Fibroblast of pulmonary artery (primary cell): Measurements from ENCODE around the gene GALNTL6.

Source experiments
- DNase-seq: peaks from one replicate; pipeline ENCODE4 v3.0.0-alpha.2; 2010; ENCODE audit warnings: low read depth
- H3K4me3 ChIP-seq: replicated peaks from 2 replicates; pipeline ENCODE4 v1.5.1; 2011; ENCODE audit warnings: low read depth, mild to moderate bottlenecking, control low read depth, low read length, moderate library complexity
- CTCF ChIP-seq: IDR thresholded peaks from 2 replicates; pipeline ENCODE4 v1.5.1; 2011; ENCODE audit warnings: mild to moderate bottlenecking, control low read depth, low read length, inconsistent platforms; ENCODE audit errors: missing control alignments

Gene GALNTL6

GRCh38 chr4:171940656-171941055 is 127.5 kb downstream of the GALNTL6 start:
- no peak for TF ChIP-seq CTCF
- no peak for DNase-seq

GRCh38 chr4:171947400-171947799 is 134.2 kb downstream of the GALNTL6 start:
- no peak for DNase-seq
- no peak overlapping the region for H3K4me3 ChIP-seq
- no peak for TF ChIP-seq CTCF

More at GRCh38 chr4:171940656-171941055, 127.5 kb downstream of the GALNTL6 start:
- H3K4me3 ChIP-seq, result no peak overlapping the region

GRCh38 chr4:171948038-171948437 is 134.8 kb downstream of the GALNTL6 start:
- H3K4me3 ChIP-seq, result no peak overlapping the region
- no peak for DNase-seq
- no peak for TF ChIP-seq CTCF

GRCh38 chr4:171954650-171955049 is 141.4 kb downstream of the GALNTL6 start:
- no peak overlapping the region for H3K4me3 ChIP-seq
- TF ChIP-seq CTCF, result no peak
- DNase-seq, result no peak

GRCh38 chr4:171956678-171957077 is 143.5 kb downstream of the GALNTL6 start:
- DNase-seq, result no peak
- TF ChIP-seq CTCF, result no peak
- H3K4me3 ChIP-seq, result no peak overlapping the region

- DNase-seq, result no peak
- H3K4me3 ChIP-seq, result no peak overlapping the region
- TF ChIP-seq CTCF, result no peak
These were observed 148.9 kb downstream of the GALNTL6 start for GRCh38 chr4:171962110-171962509.

- TF ChIP-seq CTCF, result no peak
These were observed 153.2 kb downstream of the GALNTL6 start for GRCh38 chr4:171966356-171966755.

More at GRCh38 chr4:171966356-171966755, 153.2 kb downstream of the GALNTL6 start:
- DNase-seq, result no peak
- H3K4me3 ChIP-seq, result no peak overlapping the region
